ENCODE measurements around the gene OGFRL1.

Gene OGFRL1

DNA sequence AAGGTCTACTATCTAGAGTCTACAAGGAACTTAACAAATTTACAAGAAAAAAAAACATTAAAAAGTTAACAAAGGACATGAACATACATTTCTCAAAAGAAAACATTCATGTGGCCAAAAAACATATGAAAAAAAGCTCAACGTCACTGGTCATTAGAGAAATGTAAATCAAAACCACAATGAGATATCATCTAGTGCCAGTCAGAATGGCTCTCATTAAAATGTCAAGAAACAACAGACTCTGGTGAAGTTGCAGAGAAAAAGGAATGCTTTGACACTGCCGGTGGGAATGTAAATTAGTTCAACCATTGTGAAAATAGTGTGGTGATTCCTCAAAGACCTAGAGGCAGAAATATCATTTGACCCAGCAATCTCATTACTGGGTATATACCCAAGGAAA lies 48.3 kb downstream of the OGFRL1 start:
- no peak for DNase-seq

DNA sequence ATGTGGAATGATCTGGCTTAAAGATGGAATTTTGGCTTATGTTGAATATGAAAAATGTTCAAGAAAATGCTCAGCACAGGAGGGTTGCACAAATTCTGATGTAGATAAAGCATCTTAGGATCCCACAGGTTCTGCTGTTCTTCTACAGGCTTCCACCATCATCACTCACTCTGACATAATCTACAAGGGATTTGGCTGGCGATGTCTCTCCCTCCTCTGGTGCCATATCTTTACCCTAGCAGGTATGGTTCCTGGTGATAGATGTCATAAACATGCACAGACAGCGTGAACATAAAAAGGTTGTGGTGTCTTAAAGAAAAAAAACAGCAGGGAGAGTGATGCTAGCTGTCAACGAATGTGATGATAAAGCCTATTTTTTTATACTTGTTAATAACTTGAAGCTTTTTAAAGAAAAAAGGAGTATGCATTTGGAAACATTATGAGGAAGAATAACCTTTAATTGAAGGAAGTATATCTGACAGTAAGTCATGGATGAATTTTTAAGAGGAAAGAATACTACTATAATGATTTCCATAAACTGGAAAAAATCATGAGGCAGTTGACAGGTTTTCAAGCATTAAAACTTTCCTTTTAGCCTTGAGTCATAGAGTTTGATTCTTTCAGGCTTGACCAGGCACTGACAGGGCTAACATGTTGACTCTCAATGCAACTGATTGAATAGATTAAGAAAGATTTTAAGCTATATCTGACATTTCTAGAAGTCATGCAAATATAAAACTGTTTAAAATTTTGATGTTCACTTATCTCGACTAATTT lies 50.1 kb downstream of the OGFRL1 start:
- no peak for DNase-seq

GRCh38 chr6:71342772-71343171 lies 54.2 kb downstream of the OGFRL1 start:
- DNase-seq: no peak

DNA sequence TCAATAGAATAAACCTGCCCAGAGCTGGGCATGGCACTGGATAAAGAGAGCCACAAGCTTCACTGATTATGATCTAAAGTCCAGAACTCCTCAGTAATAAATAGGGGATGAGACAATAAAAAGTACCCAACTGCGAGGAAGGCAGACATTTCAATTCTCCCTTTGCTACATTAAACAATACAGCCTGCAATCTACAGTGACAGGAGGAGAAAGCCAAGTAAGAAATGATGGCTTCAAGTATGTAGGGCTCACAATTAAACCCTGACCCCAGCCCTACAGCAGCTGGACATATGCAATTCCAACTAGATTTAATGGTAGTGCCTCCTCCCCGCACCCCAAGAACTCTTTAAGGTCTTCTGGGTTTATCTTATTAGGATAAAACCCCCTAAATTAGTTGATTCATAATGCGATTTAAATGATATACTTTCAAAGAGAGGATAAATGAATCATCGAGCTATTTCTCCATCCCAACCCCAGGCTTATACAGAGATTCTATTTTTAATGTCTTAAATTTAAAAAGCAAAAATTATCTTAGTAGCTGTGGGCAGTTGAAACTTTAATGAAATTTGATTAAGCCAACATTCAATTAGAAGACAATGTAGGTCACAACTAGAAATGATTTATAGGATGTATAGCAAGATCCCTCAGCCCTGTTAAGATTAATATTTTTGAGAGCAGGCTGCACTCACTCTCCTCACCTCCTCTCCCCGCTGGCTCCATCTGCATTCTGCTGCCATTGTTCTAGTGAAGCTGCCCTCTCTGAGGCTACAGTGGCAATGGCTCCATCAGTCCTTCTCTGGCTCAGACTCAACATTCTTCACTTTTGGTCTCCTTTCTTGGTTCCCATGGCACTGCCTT lies 57.1 kb downstream of the OGFRL1 start:
- no peak for DNase-seq

DNA sequence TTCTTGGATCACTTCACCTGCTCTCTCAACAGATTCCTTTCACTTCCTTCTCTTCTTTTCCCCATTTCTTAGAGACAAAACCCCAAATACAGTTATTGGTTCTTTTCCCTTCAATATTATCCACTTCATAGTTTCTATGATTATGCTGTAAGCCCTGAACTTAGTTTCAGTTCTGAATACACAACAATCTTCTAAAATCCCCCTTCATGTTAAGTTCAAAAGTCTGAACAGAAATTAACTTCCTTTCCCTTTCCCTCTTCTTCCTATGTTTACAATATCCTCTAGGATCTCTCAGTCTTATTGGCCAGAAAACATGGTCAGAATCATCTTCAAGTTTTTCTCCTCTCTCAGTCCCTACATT lies 57.7 kb downstream of the OGFRL1 start:
- DNase-seq: no peak

GRCh38 chr6:71347119-71347518 lies 58.5 kb downstream of the OGFRL1 start:
- no peak for DNase-seq

- no peak for DNase-seq
Observed at GRCh38 chr6:71349395-71349794, 60.8 kb downstream of the OGFRL1 start.

GRCh38 chr6:71349976-71350615 lies 61.5 kb downstream of the OGFRL1 start:
- DNase-seq: no peak

- no peak for DNase-seq
Observed at GRCh38 chr6:71351190-71351589, 62.6 kb downstream of the OGFRL1 start.
